22Rv1 (cell line): Measurements from ENCODE around the gene RAET1E.

Experiments
- CTCF ChIP-seq: fragments of 450-650 bp; IDR thresholded peaks from 2 replicates; pipeline ENCODE4 v1.5.1; 2017; ENCODE audit warnings: mild to moderate bottlenecking
- ZFX ChIP-seq: fragments of 450-650 bp; IDR thresholded peaks from 2 replicates; pipeline ENCODE4 v1.6.1; 2017; ENCODE audit warnings: antibody characterized with exemption, borderline replicate concordance

GRCh38 chr6:149933036-149933435 lies 35.1 kb upstream of the RAET1E start:
- TF ChIP-seq CTCF (no peak), ZFX (no peak)
